Naive B cell (primary cell): Measurements from ENCODE around the gene TPM4. TPM values are rescaled to one million over a fixed set of nuclear protein-coding genes. Genes with fewer than 3 reads are reported as not detected.
"Not testable (repeated sequence)": the region's sequence is repeated elsewhere in the genome, so short reads cannot be mapped to it uniquely, and the experiment has no call there.

Experiments
- ATAC-seq, 2 donors: fragments of 150-1000 bp; cut with Tn5 transposase; 2 replicates each; pipeline ENCODE4 v1.10.0; 2021; ENCODE audit warnings: low read depth in 2 of 2, mild to moderate bottlenecking in 2 of 2, moderate library complexity in 2 of 2
- DNase-seq: peaks from one replicate; pipeline ENCODE4 v3.0.0; 2022
- H3K27ac Mint-ChIP-seq, 6 donors: one replicate each; pipeline ENCODE4 v1.8.0; 2020 to 2022; ENCODE audit warnings: mild to moderate bottlenecking in 6 of 6, mixed read lengths in 6 of 6, moderate library complexity in 5 of 6, inconsistent platforms in 2 of 6
- H3K27me3 Mint-ChIP-seq, 3 donors: one replicate each; pipeline ENCODE4 v1.8.0; 2021 to 2022; ENCODE audit warnings: mixed read lengths in 3 of 3, mild to moderate bottlenecking in 1 of 3
- H3K36me3 Mint-ChIP-seq, 2 donors: one replicate each; pipeline ENCODE4 v1.8.0; 2020 to 2022; ENCODE audit warnings: mixed read lengths in 2 of 2, inconsistent platforms in 1 of 2, mild to moderate bottlenecking in 1 of 2
- H3K4me1 Mint-ChIP-seq, 3 donors: one replicate each; pipeline ENCODE4 v1.8.0; 2020 to 2022; ENCODE audit warnings: mixed read lengths in 3 of 3, inconsistent platforms in 1 of 3, mild to moderate bottlenecking in 1 of 3, moderate library complexity in 1 of 3
- H3K4me3 Mint-ChIP-seq, 8 donors: one replicate each; pipeline ENCODE4 v1.8.0; 2020 to 2022; ENCODE audit warnings: mild to moderate bottlenecking in 8 of 8, mixed read lengths in 8 of 8, moderate library complexity in 8 of 8, inconsistent platforms in 2 of 8
- H3K9me3 Mint-ChIP-seq, 7 donors: one replicate each; pipeline ENCODE4 v1.8.0; 2020 to 2022; ENCODE audit warnings: mixed read lengths in 7 of 7, mild to moderate bottlenecking in 5 of 7, inconsistent platforms in 2 of 7, moderate library complexity in 1 of 7
- polyA plus RNA-seq, 6 donors: library from polyadenylated mRNA; unstranded; fragments of 300-500 nt; fragmentation: Illumina TruSeq; gene quantifications; one replicate each; pipeline ENCODE4 v1.2.3, GENCODE V29; 2021; ENCODE audit warnings: low read depth in 6 of 6

The TPM4 gene
- polyA plus RNA-seq, 6 donors from 2014 or later, result 53.6 to 85.7 (median 76.7) TPM

- ATAC-seq, result no peak
- Mint-ChIP-seq H3K4me1 (peaks cover 15 to 22% (median 18%) of the 10 kb centered on the region in 3 donors), H3K27ac (no peak overlapping the region), H3K27me3 (no peaks in the 10 kb centered on the region), H3K9me3 (no peaks in the 10 kb centered on the region), H3K4me3 (no peak overlapping the region), H3K36me3 (peaks cover 16 to 29% of the 10 kb centered on the region in 2 donors)
- no peak for DNase-seq
These were observed 22.5 kb downstream of the TPM4 start for GRCh38 chr19:16098821-16099220.

- H3K27me3 Mint-ChIP-seq, H3K4me3 Mint-ChIP-seq, H3K9me3 Mint-ChIP-seq, ATAC-seq, H3K27ac Mint-ChIP-seq, DNase-seq: not testable (repeated sequence)
- Mint-ChIP-seq H3K4me1 (peaks cover 15 to 27% (median 21%) of the 10 kb centered on the region in 3 donors), H3K36me3 (peaks cover 16 to 29% of the 10 kb centered on the region in 2 donors)
These were observed 23.1 kb downstream of the TPM4 start for GRCh38 chr19:16099314-16099965.

- DNase-seq (no peak), ATAC-seq (no peak)
- no peaks in the 10 kb centered on the region for H3K27me3 Mint-ChIP-seq
- peaks cover 12 to 27% (median 22%) of the 10 kb centered on the region in 3 donors for H3K4me1 Mint-ChIP-seq
- no peaks in the 10 kb centered on the region for H3K9me3 Mint-ChIP-seq
- peak overlapping the region in 1 of 6 donors; percentile 59 for H3K27ac Mint-ChIP-seq
- peaks cover 19 to 20% of the 10 kb centered on the region in 2 donors for H3K36me3 Mint-ChIP-seq
- H3K4me3 Mint-ChIP-seq, result no peak overlapping the region
These were observed 24.2 kb downstream of the TPM4 start for GRCh38 chr19:16100524-16100923.

GRCh38 chr19:16104722-16105121 is 28.4 kb downstream of the TPM4 start:
- DNase-seq, result peak; percentile 58
- Mint-ChIP-seq H3K9me3 (no peaks in the 10 kb centered on the region), H3K36me3 (peaks cover 8 to 14% of the 10 kb centered on the region in 2 donors), H3K4me1 (peaks cover 13 to 28% (median 13%) of the 10 kb centered on the region in 3 donors), H3K27me3 (no peaks in the 10 kb centered on the region), H3K27ac (peak overlapping the region; percentile 89 to 95 (median 95)), H3K4me3 (peak overlapping the region; percentile 44 to 88 (median 82))
- peak; percentile 93 to 96 for ATAC-seq

GRCh38 chr19:16106121-16106520 is 29.8 kb downstream of the TPM4 start:
- Mint-ChIP-seq H3K4me3 (peak overlapping the region in 5 of 8 donors; percentile 4 to 63 (median 59)), H3K27ac (peak overlapping the region in 4 of 6 donors; percentile 23 to 93 (median 87)), H3K27me3 (no peaks in the 10 kb centered on the region), H3K4me1 (peaks cover 14 to 31% (median 16%) of the 10 kb centered on the region in 3 donors), H3K9me3 (no peaks in the 10 kb centered on the region), H3K36me3 (peaks cover 3 to 12% of the 10 kb centered on the region in 2 donors)
- DNase-seq, result no peak
- ATAC-seq, result no peak

- Mint-ChIP-seq H3K4me1 (peaks cover 26 to 45% (median 27%) of the 10 kb centered on the region in 3 donors), H3K4me3 (peak within 1 kb of the TSS; percentile 91 to 99 (median 98))
- ATAC-seq, result peak; percentile 88 to 90
These were observed 35.0 kb downstream of the TPM4 start, which contains the start of gene RAB8A for GRCh38 chr19:16111160-16111908. TSS of gene RAB8A (plus strand) at chr19:16111889. CDS start at chr19:16111902, 13 bp downstream.

GRCh38 chr19:16111909-16112752 is 35.8 kb downstream of the TPM4 start:
- Mint-ChIP-seq H3K4me1 (peaks cover 28 to 51% (median 31%) of the 10 kb centered on the region in 3 donors), H3K9me3 (no peaks in the 10 kb centered on the region), H3K4me3 (peak overlapping the region; percentile 91 to 99 (median 98)), H3K27ac (peak overlapping the region; percentile 97 to 99 (median 98)), H3K36me3 (no peaks in the 10 kb centered on the region), H3K27me3 (no peaks in the 10 kb centered on the region)
- no peak for ATAC-seq
- no peak for DNase-seq

More at GRCh38 chr19:16111160-16111908, 35.0 kb downstream of the TPM4 start, which contains the start of gene RAB8A:
- Mint-ChIP-seq H3K36me3 (no peaks in the 10 kb centered on the region), H3K9me3 (no peaks in the 10 kb centered on the region), H3K27me3 (no peaks in the 10 kb centered on the region), H3K27ac (peak within 1 kb of the TSS; percentile 97 to 99 (median 98))
- DNase-seq, result peak; percentile 99

- Mint-ChIP-seq H3K4me1 (peaks cover 31 to 57% (median 37%) of the 10 kb centered on the region in 3 donors), H3K27me3 (no peaks in the 10 kb centered on the region), H3K27ac (peak overlapping the region; percentile 36 to 99 (median 94)), H3K36me3 (no peaks in the 10 kb centered on the region), H3K9me3 (no peaks in the 10 kb centered on the region), H3K4me3 (peak overlapping the region; percentile 91 to 99 (median 98))
- ATAC-seq (no peak), DNase-seq (no peak)
These were observed 36.5 kb downstream of the TPM4 start for GRCh38 chr19:16112778-16113177.

GRCh38 chr19:16113727-16114126 is 37.4 kb downstream of the TPM4 start:
- no peaks in the 10 kb centered on the region for H3K9me3 Mint-ChIP-seq
- no peaks in the 10 kb centered on the region for H3K27me3 Mint-ChIP-seq
- H3K4me1 Mint-ChIP-seq, result peaks cover 40 to 67% (median 46%) of the 10 kb centered on the region in 3 donors
- no peak for DNase-seq
- H3K27ac Mint-ChIP-seq, result peak overlapping the region in 5 of 6 donors; percentile 36 to 86 (median 77)
- H3K4me3 Mint-ChIP-seq, result peak overlapping the region in 7 of 8 donors; percentile 26 to 98 (median 55)
- ATAC-seq, result no peak
- H3K36me3 Mint-ChIP-seq, result no peaks in the 10 kb centered on the region

- no peak for ATAC-seq
- Mint-ChIP-seq H3K4me3 (peak overlapping the region in 6 of 8 donors; percentile 7 to 67 (median 44)), H3K9me3 (no peaks in the 10 kb centered on the region), H3K27ac (peak overlapping the region in 4 of 6 donors; percentile 64 to 90 (median 84)), H3K36me3 (no peaks in the 10 kb centered on the region), H3K27me3 (no peaks in the 10 kb centered on the region), H3K4me1 (peaks cover 50 to 82% (median 60%) of the 10 kb centered on the region in 3 donors)
- no peak for DNase-seq
These were observed 39.2 kb downstream of the TPM4 start for GRCh38 chr19:16115301-16116039.

- Mint-ChIP-seq H3K4me3 (peak overlapping the region in 7 of 8 donors; percentile 0 to 66 (median 25)), H3K9me3 (no peaks in the 10 kb centered on the region), H3K27me3 (no peaks in the 10 kb centered on the region), H3K4me1 (peaks cover 49 to 82% (median 58%) of the 10 kb centered on the region in 3 donors), H3K27ac (peak overlapping the region in 5 of 6 donors; percentile 39 to 94 (median 85)), H3K36me3 (no peaks in the 10 kb centered on the region)
- DNase-seq (no peak), ATAC-seq (no peak)
These were observed 39.8 kb downstream of the TPM4 start for GRCh38 chr19:16116067-16116466.

GRCh38 chr19:16117594-16118033 is 41.3 kb downstream of the TPM4 start:
- Mint-ChIP-seq H3K36me3 (no peaks in the 10 kb centered on the region), H3K27me3 (no peaks in the 10 kb centered on the region), H3K4me3 (peak overlapping the region; percentile 35 to 92 (median 80)), H3K9me3 (no peaks in the 10 kb centered on the region), H3K4me1 (peaks cover 46 to 71% (median 55%) of the 10 kb centered on the region in 3 donors), H3K27ac (peak overlapping the region; percentile 94 to 99 (median 98))
- no peak for ATAC-seq
- no peak for DNase-seq
